ENCODE results near the gene LCA5.

DNA sequence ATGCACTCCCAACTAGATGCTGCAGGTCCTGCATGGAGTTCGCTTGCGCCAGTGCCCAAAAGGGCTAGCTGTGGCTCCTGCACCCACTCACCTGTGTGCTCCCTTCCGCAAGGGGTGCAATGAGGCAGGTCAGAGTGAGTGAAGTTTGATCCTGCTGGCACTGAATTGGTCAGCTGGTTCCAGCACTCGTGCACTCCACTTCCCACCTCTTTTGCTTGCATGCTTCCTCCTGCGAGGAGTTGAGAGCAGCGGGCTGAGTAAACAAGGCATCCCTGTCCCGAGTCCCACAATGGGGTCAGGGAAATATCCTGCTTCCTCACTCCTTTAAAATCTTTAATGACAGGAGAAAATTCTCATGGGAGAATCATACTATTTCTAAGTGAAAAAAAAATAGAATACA is 86.2 kb downstream of the LCA5 start:
- TF ChIP-seq CTCF (IDR thresholded peaks at IDR 0.05) = no peak
- TF ChIP-seq REST (IDR thresholded peaks at IDR 0.05; ENCODE audit: insufficient read depth in 1 of 2, low read depth in 2 of 2, low read length in 1 of 2) = no peak
